ENCODE results near the gene PWWP2B. TPM values are rescaled to one million over a fixed set of nuclear protein-coding genes. Genes with fewer than 3 reads are reported as not detected.
A peak's percentile ranks its signal among the peaks of the same experiment; 100 is the strongest.

Gene PWWP2B
- total RNA-seq, 1 donor from 2014 or later, result 23.0 TPM

DNA sequence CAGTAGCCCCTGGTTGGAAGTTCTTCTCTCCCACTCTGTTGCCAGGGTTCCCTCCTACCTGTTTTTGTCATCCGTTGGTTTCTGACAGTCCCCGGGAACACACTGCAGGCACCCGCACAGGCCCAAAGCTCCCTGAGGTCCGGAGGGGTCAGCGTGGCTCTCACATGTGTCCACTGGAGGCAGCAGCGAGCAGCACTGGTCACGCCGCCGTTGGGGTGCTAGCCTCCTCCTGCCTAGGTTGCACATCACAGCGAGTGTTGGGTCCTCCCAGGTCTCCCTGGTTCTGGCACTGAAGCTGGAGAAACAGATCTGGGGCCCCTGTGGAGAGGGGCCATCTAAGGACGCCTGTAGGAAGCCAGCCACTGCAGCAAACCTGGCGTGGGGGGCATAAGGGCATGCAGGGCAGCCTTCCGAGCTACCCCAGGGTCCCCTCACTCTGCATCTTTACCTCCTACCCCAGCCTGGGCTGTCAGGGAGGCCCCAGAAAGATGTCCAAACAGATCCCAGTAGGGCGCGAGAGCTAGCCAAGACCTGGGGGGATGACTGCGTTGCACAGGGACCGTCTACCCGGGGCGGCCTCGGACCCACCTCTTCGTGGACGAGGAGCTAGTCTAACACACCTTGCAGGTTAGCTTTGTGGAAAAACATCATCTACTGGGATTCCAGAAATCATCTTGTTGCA lies 36.1 kb upstream of the PWWP2B start:
- intact Hi-C loops (cut with DNase I), result no loop called here
- DNase-seq (peak; percentile 62), ATAC-seq (ENCODE audit: poor library complexity) (peak; percentile 45)

DNA sequence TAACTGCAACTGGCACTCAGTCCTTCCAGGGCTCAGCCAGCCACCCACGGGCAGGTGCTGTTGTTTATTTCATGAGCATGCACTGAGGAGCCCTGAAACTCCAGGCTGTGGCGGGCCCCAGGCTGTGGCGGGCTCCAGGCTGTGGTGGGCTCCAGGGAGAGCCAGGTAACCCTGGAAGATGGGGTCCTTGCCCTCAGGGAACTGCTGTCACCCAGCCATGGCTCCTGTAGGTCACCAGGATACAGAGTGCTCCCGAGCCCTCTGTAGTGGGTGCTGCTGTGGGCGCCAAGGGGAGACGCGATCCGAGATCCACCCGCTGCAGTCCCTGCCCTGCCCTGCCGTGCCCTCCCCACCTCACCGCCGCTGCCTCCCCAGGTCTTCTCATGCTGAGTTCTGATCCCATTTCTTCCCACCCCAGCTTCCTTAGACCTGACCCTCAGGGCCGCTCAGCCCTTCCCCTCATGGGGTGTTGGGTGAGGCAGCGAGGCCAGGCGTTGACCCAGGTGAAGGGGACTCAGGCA lies 35.4 kb upstream of the PWWP2B start:
- intact Hi-C loops (cut with DNase I), result no loop called here
- no peak for ATAC-seq (ENCODE audit: poor library complexity)
- DNase-seq, result peak; percentile 26

- intact Hi-C loops (cut with DNase I), result no loop called here
- no peak for ATAC-seq (ENCODE audit: poor library complexity)
- peak; percentile 22 for DNase-seq
Observed at GRCh38 chr10:132362151-132362611, 34.8 kb upstream of the PWWP2B start.

DNA sequence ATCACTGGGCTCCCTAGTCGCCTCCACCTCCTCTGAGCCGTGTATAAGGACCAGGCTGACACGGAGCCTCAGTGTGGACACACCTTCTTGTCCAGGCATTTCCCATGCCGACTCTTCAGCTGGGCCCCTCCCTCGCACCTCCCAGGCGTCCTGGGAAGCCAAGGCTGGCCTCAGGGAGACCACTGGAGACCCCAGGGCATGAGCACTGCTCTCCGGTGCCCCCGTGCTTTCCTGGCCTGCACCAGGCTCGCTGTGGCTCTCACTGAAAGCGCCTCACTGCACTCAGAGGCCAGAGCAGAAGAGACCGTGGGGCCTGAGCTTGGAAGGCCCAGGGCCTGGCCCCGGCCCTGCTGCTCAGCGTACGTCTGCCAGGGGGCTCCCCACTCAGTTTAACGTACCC lies 33.6 kb upstream of the PWWP2B start:
- intact Hi-C loops (cut with DNase I), result no loop called here
- ATAC-seq (ENCODE audit: poor library complexity) (no peak), DNase-seq (peak; percentile 16)

- intact Hi-C loops (cut with DNase I), result no loop called here
- DNase-seq, result peak; percentile 33
Observed at GRCh38 chr10:132363921-132364593, 32.9 kb upstream of the PWWP2B start.

GRCh38 chr10:132364594-132364970 lies 32.4 kb upstream of the PWWP2B start:
- ATAC-seq (ENCODE audit: poor library complexity), result no peak
- intact Hi-C loops (cut with DNase I), result no loop called here

More at GRCh38 chr10:132363921-132364593, 32.9 kb upstream of the PWWP2B start:
- peak; percentile 63 for ATAC-seq (ENCODE audit: poor library complexity)

GRCh38 chr10:132365102-132365501 lies 31.9 kb upstream of the PWWP2B start:
- DNase-seq (peak; percentile 11), ATAC-seq (ENCODE audit: poor library complexity) (no peak)
- intact Hi-C loops (cut with DNase I), result no loop called here

More at GRCh38 chr10:132364594-132364970, 32.4 kb upstream of the PWWP2B start:
- DNase-seq, result peak; percentile 36

GRCh38 chr10:132366006-132366405 lies 31.0 kb upstream of the PWWP2B start:
- ATAC-seq (ENCODE audit: poor library complexity) (no peak), DNase-seq (peak; percentile 22)
- intact Hi-C loops (cut with DNase I), result no loop called here

- ATAC-seq (ENCODE audit: poor library complexity), result no peak
- intact Hi-C loops (cut with DNase I), result no loop called here
- DNase-seq, result peak; percentile 32
Observed at GRCh38 chr10:132366499-132366898, 30.5 kb upstream of the PWWP2B start.

GRCh38 chr10:132368391-132368790 lies 28.6 kb upstream of the PWWP2B start:
- intact Hi-C loops (cut with DNase I), result no loop called here
- no peak for DNase-seq
- ATAC-seq (ENCODE audit: poor library complexity), result no peak

- DNase-seq, result peak; percentile 6
Observed at GRCh38 chr10:132368881-132369635, 27.9 kb upstream of the PWWP2B start.

GRCh38 chr10:132369636-132370185 lies 27.3 kb upstream of the PWWP2B start:
- intact Hi-C loops (cut with DNase I), result no loop called here
- peak; percentile 21 for DNase-seq

More at GRCh38 chr10:132368881-132369635, 27.9 kb upstream of the PWWP2B start:
- no peak for ATAC-seq (ENCODE audit: poor library complexity)
- intact Hi-C loops (cut with DNase I), result no loop called here

DNA sequence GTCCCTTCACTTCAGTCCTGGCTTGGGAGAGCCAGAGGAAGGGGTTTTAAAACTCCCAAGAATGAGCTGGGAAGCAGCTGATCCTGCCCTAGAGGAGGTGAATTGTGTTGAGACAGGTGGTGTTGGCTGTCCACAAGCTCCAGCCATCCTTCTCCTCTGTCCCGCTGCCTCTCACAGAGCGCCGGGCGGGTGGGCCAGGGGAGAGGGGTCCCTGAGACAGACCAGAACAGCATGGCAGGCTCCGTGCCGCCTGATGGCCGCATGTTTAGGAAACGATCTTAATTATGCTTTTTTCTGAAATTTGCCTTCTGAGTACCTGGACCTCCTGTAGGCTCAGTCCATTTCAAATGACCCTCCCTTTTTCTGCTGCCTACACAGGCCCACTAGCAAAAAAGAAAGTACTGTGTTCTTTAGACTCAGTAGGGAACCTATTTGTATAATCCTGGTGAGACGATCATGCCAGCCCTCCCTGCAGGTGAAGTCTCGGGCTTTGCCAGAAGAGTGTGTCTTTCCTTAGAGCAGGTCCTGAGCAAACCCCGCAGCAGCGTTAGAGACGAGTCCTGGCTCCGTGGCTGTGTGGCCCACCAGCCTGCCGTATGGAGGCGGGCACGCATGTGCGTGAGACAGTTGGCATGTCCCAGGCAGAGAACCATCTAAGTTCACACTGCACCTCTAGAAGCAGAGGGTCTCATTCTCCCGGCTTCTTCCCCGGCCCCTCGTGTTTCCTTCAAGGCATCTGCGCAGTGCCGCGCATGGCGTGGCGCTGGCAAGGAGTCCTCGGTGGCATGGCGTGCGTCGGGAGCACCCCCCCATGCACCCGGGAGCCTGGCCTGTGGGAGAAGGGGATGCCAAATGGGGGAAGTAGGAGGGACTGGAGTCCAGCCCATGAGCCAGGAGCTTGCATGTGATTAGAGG lies 26.3 kb upstream of the PWWP2B start:
- ATAC-seq (ENCODE audit: poor library complexity) (no peak), DNase-seq (peak; percentile 35)
- intact Hi-C loops (cut with DNase I), result no loop called here

More at GRCh38 chr10:132369636-132370185, 27.3 kb upstream of the PWWP2B start:
- no peak for ATAC-seq (ENCODE audit: poor library complexity)

- intact Hi-C loops (cut with DNase I), result no loop called here
- DNase-seq, result peak; percentile 20
- ATAC-seq (ENCODE audit: poor library complexity), result no peak
Observed at GRCh38 chr10:132371641-132372081, 25.3 kb upstream of the PWWP2B start.

DNA sequence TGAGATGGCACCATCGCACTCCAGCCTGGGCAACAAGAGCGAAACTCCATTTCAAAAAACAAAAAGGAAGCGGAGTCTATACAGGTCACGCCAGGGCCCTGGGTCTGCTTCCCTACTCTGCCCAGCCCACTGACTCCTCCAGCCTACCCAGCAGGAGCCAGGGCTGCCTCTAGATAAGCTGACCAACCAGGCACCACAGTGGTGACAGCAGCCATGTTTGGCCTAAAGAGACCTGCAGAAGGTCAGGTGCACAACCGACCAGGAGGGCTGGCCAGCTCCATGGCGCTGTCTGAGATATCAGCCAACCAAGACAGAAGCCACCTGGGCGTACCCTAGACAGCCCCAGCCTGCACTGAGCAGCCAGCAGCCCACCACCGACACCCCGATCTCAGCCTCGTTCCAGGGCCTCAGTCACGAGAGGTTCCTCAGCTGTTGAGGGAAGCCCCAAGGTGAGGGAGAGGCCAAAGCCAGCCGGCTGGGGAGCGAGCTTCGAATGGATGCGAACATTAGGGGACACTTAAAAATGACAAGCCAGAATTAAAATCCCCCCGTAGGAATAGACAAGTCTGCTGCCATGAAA lies 24.4 kb upstream of the PWWP2B start:
- peak; percentile 30 for DNase-seq
- intact Hi-C loops (cut with DNase I), result no loop called here

DNA sequence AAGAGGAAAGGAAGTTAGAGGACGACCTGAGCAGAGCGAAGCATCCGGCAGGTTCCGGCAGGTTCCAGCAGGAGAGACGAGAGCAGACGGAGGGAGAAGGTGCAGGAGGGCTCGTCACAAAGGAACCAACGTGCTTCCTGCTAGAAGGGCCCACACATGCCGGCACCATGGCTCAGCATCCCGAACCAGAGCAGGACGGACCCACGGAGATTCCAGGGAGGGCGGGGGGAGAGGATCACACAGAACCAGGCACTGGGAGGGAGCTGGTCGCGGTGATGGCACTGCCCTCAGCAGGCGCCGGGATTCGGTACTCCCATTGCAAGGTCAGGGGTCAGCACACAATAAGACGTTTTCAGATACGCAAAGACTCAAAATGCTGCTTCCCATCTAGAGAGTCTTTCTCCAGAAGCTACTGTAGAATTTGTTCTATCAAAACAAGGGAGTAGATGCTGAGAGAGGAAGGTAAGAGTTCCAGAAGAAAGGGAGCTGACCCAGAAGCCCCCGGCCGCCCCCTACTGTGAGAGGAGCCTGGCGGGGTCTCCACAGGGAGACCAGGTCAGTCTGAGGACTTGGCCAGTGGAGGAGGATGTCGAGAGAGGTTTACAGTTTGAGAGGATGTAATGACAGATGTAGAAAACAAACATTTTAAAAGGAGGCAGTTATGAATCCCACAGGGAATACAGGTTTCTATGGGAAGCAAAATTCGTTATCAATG lies 23.6 kb upstream of the PWWP2B start:
- intact Hi-C loops (cut with DNase I), result no loop called here
- no peak for ATAC-seq (ENCODE audit: poor library complexity)
- peak; percentile 22 for DNase-seq

More for the DNA sequence above, 24.4 kb upstream of the PWWP2B start:
- ATAC-seq (ENCODE audit: poor library complexity), result no peak

DNA sequence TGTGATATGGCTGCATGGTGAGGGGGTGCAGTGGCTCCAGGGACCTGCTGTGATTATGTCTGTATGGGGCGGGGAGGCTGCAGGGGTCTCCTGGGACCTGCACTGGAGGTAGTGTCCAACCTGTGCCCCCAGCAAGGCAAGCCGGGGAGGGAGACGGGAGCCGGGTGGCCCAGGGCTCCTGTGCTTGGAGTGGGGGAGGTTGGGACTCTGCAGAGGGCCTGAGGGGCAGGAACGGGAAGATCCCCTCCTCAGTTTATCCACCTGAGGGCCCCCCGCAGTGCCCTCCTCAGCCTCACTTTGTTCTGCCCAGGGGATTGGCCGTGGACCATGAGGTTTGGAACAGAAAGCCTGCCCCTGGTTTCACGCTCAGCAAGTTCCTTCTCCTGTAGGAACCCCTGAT lies 22.8 kb upstream of the PWWP2B start:
- intact Hi-C loops (cut with DNase I), result no loop called here
- DNase-seq, result peak; percentile 10
- ATAC-seq (ENCODE audit: poor library complexity), result no peak

Measured in Right ventricle myocardium superior (tissue), 1 donor.